ENCODE measurements around the gene TUBA4B.

- no peak for TF ChIP-seq POLR2A (IDR thresholded peaks at IDR 0.05)
- no peak for TF ChIP-seq POLR2AphosphoS5 (IDR thresholded peaks at IDR 0.05)
- no peak for TF ChIP-seq CTCF (IDR thresholded peaks at IDR 0.05)
Observed at GRCh38 chr2:219269362-219270054, 16.5 kb downstream of the TUBA4B start.

Measured in upper lobe of left lung (tissue), 4 donors.